Osteoblast (primary cell): Measurements from ENCODE around the gene POLD2. TPM values are rescaled to one million over a fixed set of nuclear protein-coding genes. Genes with fewer than 3 reads are reported as not detected.

ENCODE experiments used
- DNase-seq: peaks from one replicate; pipeline ENCODE4 v3.0.0; 2011; ENCODE audit warnings: low spot score, mixed read lengths; ENCODE audit not compliant: insufficient read length; ENCODE audit errors: missing footprints
- H2AFZ ChIP-seq: 2 replicates; pipeline ENCODE4 v1.6.0; 2011; ENCODE audit warnings: mild to moderate bottlenecking, low read length
- H3K27ac ChIP-seq: 2 replicates; pipeline ENCODE4 v1.5.1; 2011; ENCODE audit warnings: mild to moderate bottlenecking, low read depth, low read length, moderate library complexity
- H3K27me3 ChIP-seq: 2 replicates; pipeline ENCODE4 v1.6.0; 2012; ENCODE audit warnings: mild to moderate bottlenecking, control low read depth, inconsistent platforms, low read length, moderate library complexity; ENCODE audit not compliant: insufficient read depth
- H3K36me3 ChIP-seq: 2 replicates; pipeline ENCODE4 v1.5.1; 2011; ENCODE audit warnings: mild to moderate bottlenecking, low read length, control low read depth, moderate library complexity; ENCODE audit not compliant: insufficient read depth
- H3K4me1 ChIP-seq: 2 replicates; pipeline ENCODE4 v1.5.1; 2011; ENCODE audit warnings: mild to moderate bottlenecking, low read length, control low read depth, moderate library complexity; ENCODE audit not compliant: insufficient read depth
- H3K4me2 ChIP-seq: 2 replicates; pipeline ENCODE4 v1.6.0; 2011; ENCODE audit warnings: mild to moderate bottlenecking, low read length; ENCODE audit not compliant: insufficient read depth
- H3K4me3 ChIP-seq: fragments of 200-600 bp; sonication (generic); 3 replicates; pipeline ENCODE4 v1.5.1; 2012; ENCODE audit warnings: mild to moderate bottlenecking, low read length, inconsistent platforms; ENCODE audit not compliant: insufficient read depth
- H3K79me2 ChIP-seq: 2 replicates; pipeline ENCODE4 v1.6.0; 2012; ENCODE audit warnings: mild to moderate bottlenecking, low read length, control low read depth, inconsistent platforms; ENCODE audit not compliant: insufficient read depth
- H3K9me3 ChIP-seq: 2 replicates; pipeline ENCODE4 v1.5.1; 2011; ENCODE audit warnings: low read depth, low read length, control low read depth
- H4K20me1 ChIP-seq: 2 replicates; pipeline ENCODE4 v1.6.0; 2012; ENCODE audit warnings: mild to moderate bottlenecking, low read length, control low read depth; ENCODE audit not compliant: insufficient read depth
- total RNA-seq: library from RNA; depleted of rRNA; stranded (reverse); fragments of >200 nt; gene quantifications from 2 replicates; pipeline ENCODE4 v1.2.3, GENCODE V29; 2012
- TF ChIP-seq, protein P1 (sequence below): IDR thresholded peaks from 2 replicates; pipeline ENCODE4 v1.5.1; 2011; ENCODE audit warnings: mild to moderate bottlenecking, low read depth, low read length, moderate library complexity; ENCODE audit errors: extremely low read depth

Gene POLD2
- total RNA-seq, 1 donor: 80.3 TPM

DNA sequence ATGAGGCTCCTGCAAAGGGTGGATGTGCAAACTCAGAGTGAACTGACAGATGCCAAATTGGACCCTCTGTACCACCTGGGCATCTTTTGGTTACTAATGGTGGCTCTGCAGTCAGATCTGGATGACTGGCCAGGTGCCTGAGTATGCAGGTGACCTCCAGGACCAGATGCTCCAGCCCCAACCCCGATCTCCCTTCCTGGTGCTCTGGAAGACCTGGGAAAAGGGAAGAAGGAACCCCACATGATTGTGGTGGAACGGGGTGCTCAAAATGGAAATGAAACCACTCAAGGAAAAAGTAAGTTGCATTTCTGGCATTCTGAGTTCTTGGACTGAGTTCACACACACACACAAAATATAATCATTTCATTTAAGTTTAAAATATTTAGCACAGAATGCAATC is 29.0 kb downstream of the POLD2 start:
- no peak overlapping the region for H3K4me3 ChIP-seq
- H3K9me3 ChIP-seq: no peaks in the 10 kb centered on the region
- TF ChIP-seq, protein P1, sequence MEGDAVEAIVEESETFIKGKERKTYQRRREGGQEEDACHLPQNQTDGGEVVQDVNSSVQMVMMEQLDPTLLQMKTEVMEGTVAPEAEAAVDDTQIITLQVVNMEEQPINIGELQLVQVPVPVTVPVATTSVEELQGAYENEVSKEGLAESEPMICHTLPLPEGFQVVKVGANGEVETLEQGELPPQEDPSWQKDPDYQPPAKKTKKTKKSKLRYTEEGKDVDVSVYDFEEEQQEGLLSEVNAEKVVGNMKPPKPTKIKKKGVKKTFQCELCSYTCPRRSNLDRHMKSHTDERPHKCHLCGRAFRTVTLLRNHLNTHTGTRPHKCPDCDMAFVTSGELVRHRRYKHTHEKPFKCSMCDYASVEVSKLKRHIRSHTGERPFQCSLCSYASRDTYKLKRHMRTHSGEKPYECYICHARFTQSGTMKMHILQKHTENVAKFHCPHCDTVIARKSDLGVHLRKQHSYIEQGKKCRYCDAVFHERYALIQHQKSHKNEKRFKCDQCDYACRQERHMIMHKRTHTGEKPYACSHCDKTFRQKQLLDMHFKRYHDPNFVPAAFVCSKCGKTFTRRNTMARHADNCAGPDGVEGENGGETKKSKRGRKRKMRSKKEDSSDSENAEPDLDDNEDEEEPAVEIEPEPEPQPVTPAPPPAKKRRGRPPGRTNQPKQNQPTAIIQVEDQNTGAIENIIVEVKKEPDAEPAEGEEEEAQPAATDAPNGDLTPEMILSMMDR: no peak
- no peaks in the 10 kb centered on the region for H4K20me1 ChIP-seq
- peaks cover 4% of the 10 kb centered on the region for H3K4me1 ChIP-seq
- H3K27ac ChIP-seq: no peak overlapping the region
- peak overlapping the region; percentile 78 for H2AFZ ChIP-seq
- H3K36me3 ChIP-seq: no peaks in the 10 kb centered on the region
- DNase-seq: peak; percentile 11
- no peaks in the 10 kb centered on the region for H3K27me3 ChIP-seq
- no peaks in the 10 kb centered on the region for H3K79me2 ChIP-seq
- H3K4me2 ChIP-seq: no peak overlapping the region

DNA sequence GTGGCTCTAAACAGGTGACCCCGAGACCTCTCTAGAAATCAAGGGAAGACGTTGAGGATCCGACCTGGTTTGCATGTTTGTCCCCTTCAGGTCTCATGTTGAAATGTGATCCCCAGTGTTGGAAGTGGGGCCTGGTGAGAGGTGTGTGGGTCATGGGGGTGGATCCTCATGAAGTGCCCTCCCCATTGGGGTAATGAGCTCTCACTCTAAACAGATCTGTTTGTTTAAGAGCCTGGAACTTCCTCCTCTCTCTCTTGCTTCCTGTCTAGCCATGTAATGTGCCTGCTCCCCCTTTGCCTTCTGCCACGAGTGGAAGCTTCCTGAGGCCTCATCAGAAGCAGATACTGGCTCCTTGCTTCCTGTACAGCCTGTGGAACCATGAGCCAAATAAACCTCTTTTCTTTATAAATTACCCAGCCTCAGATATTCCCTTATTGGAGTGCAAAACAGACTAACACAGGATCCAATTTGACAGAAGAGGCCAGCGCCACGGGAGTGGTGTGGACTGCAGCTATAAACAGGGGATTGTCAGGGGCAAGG is 30.2 kb downstream of the POLD2 start:
- Histone ChIP-seq H3K9me3 (no peaks in the 10 kb centered on the region), H3K4me2 (no peak overlapping the region), H3K4me1 (peaks cover 15% of the 10 kb centered on the region), H3K36me3 (no peaks in the 10 kb centered on the region), H2AFZ (no peak overlapping the region), H3K27me3 (no peaks in the 10 kb centered on the region), H3K27ac (no peak overlapping the region), H3K79me2 (no peaks in the 10 kb centered on the region), H3K4me3 (no peak overlapping the region), H4K20me1 (no peaks in the 10 kb centered on the region)
- no peak for DNase-seq
- TF ChIP-seq, protein P1: no peak

DNA sequence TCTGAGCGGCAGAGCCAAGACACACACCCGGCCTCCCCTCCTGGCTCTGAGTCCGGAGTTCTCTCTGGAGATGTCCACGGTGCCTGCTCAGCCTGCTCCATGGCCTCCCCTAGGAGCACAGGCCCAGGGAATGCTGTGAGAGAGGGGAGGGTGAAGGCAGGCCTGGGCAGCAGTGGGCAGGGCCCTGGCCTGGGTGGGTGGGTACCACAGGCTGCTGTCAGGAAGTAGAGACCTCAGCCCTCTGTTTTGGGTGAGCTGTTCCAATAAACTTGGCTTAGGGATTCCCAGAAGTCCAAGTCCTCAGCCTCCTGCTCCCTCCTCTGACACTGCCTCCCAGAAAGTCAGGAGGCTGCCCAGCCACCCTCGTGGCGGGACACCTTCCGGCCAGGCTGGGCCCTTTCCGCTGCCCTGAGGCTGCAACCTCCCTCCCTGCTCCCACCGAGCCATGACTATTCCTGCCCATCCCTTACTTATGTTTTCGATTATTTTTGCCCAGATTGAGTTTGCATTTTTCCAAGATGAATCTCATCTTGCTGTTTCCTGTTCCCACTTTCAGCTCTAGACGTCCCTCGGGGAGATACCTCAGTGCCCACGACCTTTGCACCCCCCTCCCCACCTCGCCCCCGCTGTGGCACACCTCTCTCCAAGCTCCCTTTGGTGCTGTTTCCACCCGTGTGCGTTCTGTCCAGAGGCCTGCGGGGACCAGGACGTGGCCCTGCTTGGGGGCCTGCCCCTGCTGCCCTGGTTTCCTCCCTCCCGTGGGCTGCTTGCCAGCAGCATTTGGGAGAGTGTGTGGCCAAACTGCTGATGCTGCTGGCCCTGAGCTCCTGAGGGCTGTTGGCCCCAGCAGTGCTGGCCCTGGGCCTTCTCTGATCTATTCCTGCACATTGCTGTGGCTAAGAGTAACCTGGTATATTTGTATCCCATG is 35.2 kb downstream of the POLD2 start:
- no peaks in the 10 kb centered on the region for H3K27me3 ChIP-seq
- H2AFZ ChIP-seq: peak overlapping the region; percentile 80
- H3K27ac ChIP-seq: peak overlapping the region; percentile 98
- peak; percentile 94 for DNase-seq
- H4K20me1 ChIP-seq: no peaks in the 10 kb centered on the region
- H3K9me3 ChIP-seq: no peaks in the 10 kb centered on the region
- peak overlapping the region; percentile 50 for H3K4me3 ChIP-seq
- peak overlapping the region; percentile 68 for H3K4me2 ChIP-seq
- no peaks in the 10 kb centered on the region for H3K79me2 ChIP-seq
- TF ChIP-seq, protein P1: no peak
- H3K36me3 ChIP-seq: no peaks in the 10 kb centered on the region
- peaks cover 37% of the 10 kb centered on the region for H3K4me1 ChIP-seq

DNA sequence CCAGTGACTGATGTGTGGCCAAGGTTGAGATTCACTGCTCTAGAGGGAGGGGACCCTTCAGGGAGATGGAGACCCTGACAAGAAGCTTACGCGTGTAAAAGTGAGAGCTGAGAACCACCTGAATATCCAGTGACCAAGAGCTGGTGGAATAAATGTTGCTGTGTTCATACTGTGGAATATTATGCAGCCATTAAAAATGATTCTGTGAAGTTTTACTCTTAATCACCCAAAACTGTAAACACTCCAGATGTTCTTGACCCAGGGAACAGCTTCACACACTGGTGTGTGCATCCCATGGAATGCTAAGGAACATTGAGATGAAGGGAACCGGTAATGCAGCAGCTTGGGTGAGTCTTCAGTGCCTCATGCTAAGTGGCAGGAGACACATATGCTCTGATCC is 36.7 kb downstream of the POLD2 start:
- Histone ChIP-seq H2AFZ (peak overlapping the region; percentile 18), H3K9me3 (no peaks in the 10 kb centered on the region), H3K4me3 (no peak overlapping the region), H3K36me3 (no peaks in the 10 kb centered on the region), H3K4me2 (no peak overlapping the region), H3K4me1 (peaks cover 37% of the 10 kb centered on the region), H3K27ac (peak overlapping the region; percentile 98), H3K27me3 (no peaks in the 10 kb centered on the region), H3K79me2 (peaks cover 4% of the 10 kb centered on the region), H4K20me1 (no peaks in the 10 kb centered on the region)
- peak; percentile 25 for DNase-seq
- TF ChIP-seq, protein P1: no peak
